Stimulated activated effector memory CD8-positive, alpha-beta T cell treated with anti-CD3 and anti-CD28 coated beads, Interleukin-12 subunit alpha, Interleukin-12 subunit beta, amount 100 ng/mL, for 72 hours (primary cell): Measurements from ENCODE around the gene SIGLEC5.
"Not testable (repeated sequence)": the region's sequence is repeated elsewhere in the genome, so short reads cannot be mapped to it uniquely, and the experiment has no call there.

ENCODE experiments used
- ATAC-seq: fragments of 150-1000 bp; cut with Tn5 transposase; 2 replicates; pipeline ENCODE4 v1.10.0; 2021
- DNase-seq, 2 donors: peaks; one replicate each; pipeline ENCODE4 v3.0.0; 2021 to 2022; ENCODE audit warnings: low spot score in 2 of 2
- H3K27ac Mint-ChIP-seq: one replicate; pipeline ENCODE4 v1.8.0; 2022; ENCODE audit warnings: mild to moderate bottlenecking, mixed read lengths
- H3K36me3 Mint-ChIP-seq: one replicate; pipeline ENCODE4 v1.8.0; 2022; ENCODE audit warnings: mild to moderate bottlenecking, mixed read lengths
- H3K4me1 Mint-ChIP-seq: one replicate; pipeline ENCODE4 v1.8.0; 2022; ENCODE audit warnings: mixed read lengths
- H3K4me3 Mint-ChIP-seq: one replicate; pipeline ENCODE4 v1.8.0; 2022; ENCODE audit warnings: mild to moderate bottlenecking, mixed read lengths
- H3K9me3 Mint-ChIP-seq: one replicate; pipeline ENCODE4 v1.8.0; 2022; ENCODE audit warnings: mixed read lengths

The SIGLEC5 gene, protein sequence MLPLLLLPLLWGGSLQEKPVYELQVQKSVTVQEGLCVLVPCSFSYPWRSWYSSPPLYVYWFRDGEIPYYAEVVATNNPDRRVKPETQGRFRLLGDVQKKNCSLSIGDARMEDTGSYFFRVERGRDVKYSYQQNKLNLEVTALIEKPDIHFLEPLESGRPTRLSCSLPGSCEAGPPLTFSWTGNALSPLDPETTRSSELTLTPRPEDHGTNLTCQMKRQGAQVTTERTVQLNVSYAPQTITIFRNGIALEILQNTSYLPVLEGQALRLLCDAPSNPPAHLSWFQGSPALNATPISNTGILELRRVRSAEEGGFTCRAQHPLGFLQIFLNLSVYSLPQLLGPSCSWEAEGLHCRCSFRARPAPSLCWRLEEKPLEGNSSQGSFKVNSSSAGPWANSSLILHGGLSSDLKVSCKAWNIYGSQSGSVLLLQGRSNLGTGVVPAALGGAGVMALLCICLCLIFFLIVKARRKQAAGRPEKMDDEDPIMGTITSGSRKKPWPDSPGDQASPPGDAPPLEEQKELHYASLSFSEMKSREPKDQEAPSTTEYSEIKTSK

DNA sequence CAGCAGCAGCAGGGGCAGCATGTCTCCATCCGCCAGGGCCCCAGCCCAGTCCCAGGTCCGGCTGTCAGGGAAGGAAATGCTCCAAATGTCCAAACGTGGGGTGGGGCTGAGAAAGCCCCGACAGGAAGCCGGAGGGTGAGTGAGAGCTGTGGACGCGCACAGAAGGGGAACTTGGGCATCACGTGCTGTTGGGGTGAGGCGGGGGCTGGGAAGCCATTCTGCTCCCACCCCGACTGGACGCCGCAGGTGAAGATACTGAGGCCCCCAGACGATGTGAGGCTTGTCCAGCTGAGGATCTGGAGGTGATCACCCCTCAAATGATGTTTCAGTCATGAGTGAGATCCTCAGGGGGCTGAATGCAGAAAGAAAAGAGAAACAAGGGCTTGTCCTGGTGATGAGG is at the start of gene SIGLEC5:
Gene SIGLEC5 (minus strand): TSS at position 87 of the 400 bp plus-strand sequence. CDS start 66 bp downstream, at position 21.
- not testable (repeated sequence) for DNase-seq

DNA sequence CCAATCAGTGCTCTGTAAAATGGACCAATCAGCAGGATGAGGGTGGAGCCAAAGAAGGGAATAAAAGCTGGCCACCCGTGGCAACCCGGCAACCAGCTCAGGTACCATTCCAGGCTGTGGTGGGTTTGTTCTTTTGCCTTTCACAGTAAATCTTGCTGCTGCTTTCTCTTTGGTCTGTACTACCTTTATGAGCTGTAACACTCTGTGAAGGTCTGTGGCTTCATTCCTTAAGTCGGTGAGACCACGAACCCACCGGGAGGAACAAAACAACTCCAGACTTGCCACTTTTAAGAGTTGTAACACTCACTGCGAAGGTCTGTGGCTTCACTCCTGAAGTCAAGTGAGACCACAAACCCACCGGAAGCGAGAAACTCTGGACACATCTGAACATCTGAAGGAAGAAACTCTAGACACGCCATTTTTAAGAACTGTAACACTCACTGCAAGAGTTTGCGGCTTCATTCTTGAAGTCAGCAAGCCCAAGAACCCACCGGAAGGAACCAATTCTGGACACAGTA is 46.4 kb upstream of the SIGLEC5 start:
- Mint-ChIP-seq H3K9me3 (no peaks in the 10 kb centered on the region), H3K27ac (no peak overlapping the region), H3K4me3 (no peak overlapping the region), H3K36me3 (no peaks in the 10 kb centered on the region), H3K4me1 (peaks cover 5% of the 10 kb centered on the region)
- ATAC-seq, result peak; percentile 32
- no peak for DNase-seq

More for the DNA sequence above, at the start of gene SIGLEC5:
- ATAC-seq, H3K9me3 Mint-ChIP-seq, H3K36me3 Mint-ChIP-seq, H3K4me3 Mint-ChIP-seq, H3K4me1 Mint-ChIP-seq, H3K27ac Mint-ChIP-seq: not testable (repeated sequence)

DNA sequence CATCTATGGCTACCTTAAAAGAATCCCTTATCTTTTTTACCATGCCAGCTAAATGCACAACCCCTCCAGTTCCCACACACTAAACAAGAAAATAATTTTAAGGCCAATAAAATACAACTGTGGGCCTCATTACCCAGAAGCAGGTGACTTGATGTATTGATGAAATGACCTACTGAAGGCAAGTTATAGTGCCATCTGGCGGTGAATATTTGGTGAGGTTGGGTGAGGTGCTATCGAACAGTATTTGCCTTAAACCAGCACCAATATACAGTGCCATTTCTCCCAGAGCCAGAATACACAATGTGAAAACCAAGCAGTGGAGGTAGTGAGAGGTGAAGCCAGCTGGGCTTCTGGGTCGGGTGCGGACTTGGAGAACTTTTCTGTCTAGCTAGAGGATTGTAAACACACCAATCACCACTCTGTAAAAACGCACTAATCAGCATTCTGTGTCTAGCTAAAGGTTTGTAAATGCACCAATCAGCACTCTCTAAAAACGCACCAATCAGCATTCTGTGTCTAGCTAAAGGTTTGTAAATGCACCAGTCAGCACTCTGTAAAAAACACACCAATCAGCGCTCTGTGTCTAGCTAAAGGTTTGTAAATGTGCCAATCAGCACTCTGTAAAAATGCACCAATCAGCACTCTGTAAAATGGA is 45.8 kb upstream of the SIGLEC5 start:
- H3K4me1 Mint-ChIP-seq, H3K9me3 Mint-ChIP-seq, H3K4me3 Mint-ChIP-seq, H3K27ac Mint-ChIP-seq, H3K36me3 Mint-ChIP-seq, DNase-seq, ATAC-seq: not testable (repeated sequence)

DNA sequence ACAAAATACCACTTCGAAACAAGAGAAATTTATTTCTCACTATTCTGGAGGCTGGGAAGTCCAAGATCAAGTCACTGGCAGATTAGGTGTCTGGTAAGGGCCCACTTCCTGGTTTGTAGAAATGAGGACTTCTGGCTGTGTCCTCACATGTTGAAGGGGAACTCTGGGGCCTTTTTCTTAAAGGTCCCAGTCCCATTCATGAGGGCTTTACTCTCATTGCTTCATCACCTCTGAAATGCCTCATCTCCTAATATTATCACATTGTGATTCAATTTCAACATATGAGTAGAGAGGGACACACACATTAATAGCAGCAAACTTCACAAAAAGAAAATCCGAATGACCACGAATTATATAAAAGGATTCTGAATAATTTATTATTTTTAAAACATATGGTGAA is 38.0 kb upstream of the SIGLEC5 start:
- ATAC-seq (no peak), DNase-seq (no peak)
- H3K27ac Mint-ChIP-seq, result no peak overlapping the region
- no peaks in the 10 kb centered on the region for H3K36me3 Mint-ChIP-seq
- no peak overlapping the region for H3K4me3 Mint-ChIP-seq
- H3K4me1 Mint-ChIP-seq, result no peaks in the 10 kb centered on the region
- no peaks in the 10 kb centered on the region for H3K9me3 Mint-ChIP-seq

DNA sequence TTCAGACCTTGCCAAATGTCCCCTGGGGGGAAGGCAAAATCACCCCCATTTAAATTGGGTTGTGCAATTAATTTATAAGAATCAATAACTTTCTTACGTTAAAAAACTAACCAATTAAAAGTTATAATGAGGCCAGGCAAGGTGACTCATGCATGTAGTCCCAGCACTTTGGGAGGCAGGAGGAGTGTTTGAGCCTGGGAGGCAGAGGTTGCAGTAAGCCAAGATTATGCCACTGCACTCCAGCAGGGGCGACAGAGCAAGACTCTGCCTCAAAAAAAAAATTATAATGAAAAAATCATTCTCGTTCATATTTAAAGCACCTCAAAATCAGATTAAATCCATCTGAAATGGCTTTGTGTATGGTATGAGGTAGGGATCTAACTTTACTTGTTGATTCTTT is 34.8 kb upstream of the SIGLEC5 start:
- no peaks in the 10 kb centered on the region for H3K9me3 Mint-ChIP-seq
- DNase-seq, result no peak
- no peaks in the 10 kb centered on the region for H3K4me1 Mint-ChIP-seq
- no peak overlapping the region for H3K4me3 Mint-ChIP-seq
- no peak overlapping the region for H3K27ac Mint-ChIP-seq
- no peak for ATAC-seq
- no peaks in the 10 kb centered on the region for H3K36me3 Mint-ChIP-seq

DNA sequence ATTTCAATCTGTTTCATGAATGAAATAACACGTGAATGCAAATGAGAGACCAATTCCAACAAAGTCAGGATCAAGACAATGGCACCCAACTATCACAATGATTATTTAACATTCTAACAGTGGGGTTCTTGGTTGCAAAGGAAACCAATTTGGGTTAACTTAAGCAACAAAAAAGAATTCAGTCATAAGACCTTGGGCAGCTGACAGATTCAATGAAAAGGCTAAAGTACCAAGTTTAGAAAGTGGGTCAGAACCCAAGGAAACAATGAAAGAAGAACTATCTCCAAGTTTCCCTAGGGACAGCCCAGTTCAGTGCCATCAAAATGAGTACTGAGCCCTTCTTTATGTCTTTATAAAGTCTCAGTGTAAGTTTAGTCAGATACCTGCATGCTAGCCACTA is 33.9 kb upstream of the SIGLEC5 start:
- Mint-ChIP-seq H3K36me3 (no peaks in the 10 kb centered on the region), H3K27ac (no peak overlapping the region), H3K9me3 (no peaks in the 10 kb centered on the region), H3K4me3 (no peak overlapping the region), H3K4me1 (no peaks in the 10 kb centered on the region)
- ATAC-seq (no peak), DNase-seq (no peak)

DNA sequence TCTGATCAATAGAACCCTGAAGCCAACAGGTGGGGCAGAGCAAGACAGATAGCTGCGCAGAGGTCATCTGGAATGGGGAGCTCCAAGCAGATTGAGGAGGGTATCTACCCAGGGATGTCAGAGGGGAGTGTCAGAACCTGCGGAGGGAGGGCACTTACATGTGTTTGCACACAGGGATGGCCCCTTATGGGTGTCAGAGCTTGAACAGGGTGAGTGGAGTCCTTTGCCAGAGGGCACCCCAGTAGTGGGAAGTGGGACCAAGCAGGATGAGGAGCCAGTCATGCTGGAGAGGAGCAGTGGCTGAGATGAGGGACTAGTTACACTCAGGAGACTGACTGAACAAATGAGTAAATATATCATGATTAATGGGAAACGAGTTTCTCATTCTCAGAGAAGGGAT is 33.4 kb upstream of the SIGLEC5 start:
- H3K9me3 Mint-ChIP-seq, result no peaks in the 10 kb centered on the region
- H3K27ac Mint-ChIP-seq, result no peak overlapping the region
- H3K36me3 Mint-ChIP-seq, result no peaks in the 10 kb centered on the region
- DNase-seq (no peak), ATAC-seq (no peak)
- H3K4me3 Mint-ChIP-seq, result no peak overlapping the region
- no peaks in the 10 kb centered on the region for H3K4me1 Mint-ChIP-seq

DNA sequence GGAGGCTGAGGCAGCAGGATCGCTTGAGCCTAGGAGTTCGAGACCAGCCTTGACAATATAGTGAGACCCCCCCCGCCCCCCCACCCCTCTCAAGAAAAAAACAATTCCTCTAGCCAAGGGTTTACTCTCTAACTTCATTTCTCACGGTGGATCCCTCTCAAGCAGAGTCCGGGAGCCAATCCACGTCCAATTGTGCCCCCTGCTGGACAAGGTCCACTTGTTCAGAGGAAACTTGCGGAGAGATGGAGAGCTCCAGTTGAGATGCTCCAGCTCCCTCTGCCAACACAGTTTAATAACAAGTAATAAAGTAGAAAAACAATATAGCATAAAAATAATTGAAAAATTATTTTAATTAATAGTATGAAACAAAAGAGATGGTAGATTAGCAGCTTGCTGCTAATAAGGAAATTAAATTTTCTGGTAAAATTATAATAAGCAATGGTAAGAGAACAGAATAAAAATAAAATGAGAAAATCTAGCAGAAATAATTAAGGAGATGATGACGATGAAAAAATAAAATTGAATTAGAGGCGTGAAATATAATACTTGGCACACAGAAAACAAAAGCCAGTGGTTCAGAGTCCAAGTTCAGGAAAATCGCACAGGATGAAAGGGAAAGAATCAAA is 30.9 kb upstream of the SIGLEC5 start:
- Mint-ChIP-seq H3K9me3 (no peaks in the 10 kb centered on the region), H3K36me3 (no peaks in the 10 kb centered on the region), H3K4me1 (peaks cover 8% of the 10 kb centered on the region), H3K4me3 (no peak overlapping the region), H3K27ac (no peak overlapping the region)
- DNase-seq (peak; percentile 55 to 76), ATAC-seq (peak; percentile 49)

DNA sequence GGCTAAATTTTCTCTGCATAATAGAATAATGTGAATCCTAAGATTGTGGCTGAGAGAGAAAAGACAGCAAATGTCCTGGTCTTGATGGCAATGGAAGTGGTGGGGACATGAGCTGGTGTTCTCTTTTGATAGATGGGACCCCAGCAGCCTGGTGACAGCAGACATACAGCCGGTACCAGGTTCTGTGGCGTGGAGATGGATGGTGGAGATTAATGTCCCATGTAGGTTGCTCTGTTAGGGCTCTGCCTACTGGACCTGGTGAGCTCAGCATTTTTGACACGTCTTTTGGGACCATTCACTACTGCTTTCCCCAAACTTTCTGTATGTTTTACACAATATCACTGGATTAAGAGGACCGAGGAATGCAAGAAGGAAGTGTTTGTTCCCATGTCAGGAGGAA is 24.6 kb upstream of the SIGLEC5 start:
- Mint-ChIP-seq H3K9me3 (no peaks in the 10 kb centered on the region), H3K4me1 (peaks cover 8% of the 10 kb centered on the region), H3K36me3 (no peaks in the 10 kb centered on the region), H3K27ac (no peak overlapping the region), H3K4me3 (no peak overlapping the region)
- DNase-seq (no peak), ATAC-seq (no peak)

DNA sequence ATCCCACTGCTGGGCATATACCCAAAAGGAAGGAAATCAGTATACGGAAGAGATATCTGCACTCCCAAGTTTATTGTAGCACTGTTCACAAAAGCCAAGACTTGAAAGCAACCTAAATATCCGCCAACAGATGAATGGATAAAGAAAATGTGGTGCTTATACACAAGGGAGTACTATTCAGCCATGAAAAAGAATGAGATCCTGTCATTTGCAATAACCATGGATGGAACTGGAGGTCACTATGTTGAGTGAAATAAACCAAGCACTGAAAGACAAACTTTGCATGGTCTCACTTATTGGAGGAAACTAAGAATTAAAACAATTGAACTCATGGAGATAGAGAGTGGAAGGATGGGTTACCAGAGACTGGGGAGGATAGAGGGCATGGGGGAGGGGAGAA is 23.0 kb upstream of the SIGLEC5 start:
- DNase-seq, result no peak
- Mint-ChIP-seq H3K9me3 (no peaks in the 10 kb centered on the region), H3K27ac (no peak overlapping the region), H3K4me3 (no peak overlapping the region), H3K4me1 (peaks cover 8% of the 10 kb centered on the region), H3K36me3 (no peaks in the 10 kb centered on the region)
- ATAC-seq, result no peak

DNA sequence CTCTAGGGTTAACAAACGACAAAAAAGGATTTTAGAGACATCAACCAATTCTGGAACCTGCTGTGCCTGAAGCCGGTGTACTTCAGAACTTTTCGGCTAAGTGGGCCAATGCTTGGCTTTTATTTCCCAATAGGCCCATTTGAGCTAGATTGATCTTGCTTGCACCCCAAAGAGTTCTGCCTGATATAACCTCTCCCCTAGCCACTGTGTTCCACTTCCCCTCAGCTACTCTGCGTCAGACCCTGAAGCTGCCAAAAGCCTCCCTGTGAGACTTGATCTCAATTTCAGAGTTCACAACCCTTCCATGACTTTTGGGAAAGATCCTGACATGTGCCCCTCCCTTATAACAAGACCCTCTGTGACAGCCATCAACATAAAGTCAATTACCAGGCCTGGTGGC is 22.1 kb upstream of the SIGLEC5 start:
- DNase-seq (no peak), ATAC-seq (no peak)
- Mint-ChIP-seq H3K4me3 (no peak overlapping the region), H3K9me3 (no peaks in the 10 kb centered on the region), H3K4me1 (peaks cover 8% of the 10 kb centered on the region), H3K27ac (no peak overlapping the region), H3K36me3 (no peaks in the 10 kb centered on the region)

DNA sequence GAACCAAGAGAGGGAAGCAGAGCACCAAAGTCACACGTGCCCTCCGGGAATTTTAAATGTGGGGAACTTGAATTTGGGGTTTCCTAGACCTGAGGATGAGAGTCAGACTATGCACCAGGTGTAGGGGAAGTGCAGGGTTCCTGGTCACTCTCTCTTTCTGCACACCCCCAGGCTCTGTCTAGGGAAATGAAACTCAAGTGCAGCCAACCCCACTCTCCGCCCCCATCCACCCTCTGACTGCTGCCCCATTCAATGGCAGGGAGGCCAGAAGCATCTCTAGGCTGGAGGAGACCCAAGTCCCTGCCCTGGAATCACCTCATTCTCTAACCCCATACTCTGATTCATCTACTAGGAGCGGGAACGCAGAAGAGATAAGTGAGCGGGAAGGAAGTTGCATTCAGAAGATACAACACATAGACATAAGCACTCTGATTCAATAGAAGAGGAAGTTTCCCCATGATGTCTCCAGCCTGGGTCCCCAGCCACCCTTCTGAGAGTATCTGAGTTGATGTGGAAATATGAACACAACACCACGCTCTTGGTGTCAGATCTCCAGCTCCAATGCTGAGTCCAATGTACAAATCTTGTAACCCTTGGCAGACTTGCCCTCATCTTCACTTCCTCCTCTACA is 21.1 kb upstream of the SIGLEC5 start:
- ATAC-seq, result no peak
- no peaks in the 10 kb centered on the region for H3K4me1 Mint-ChIP-seq
- no peak overlapping the region for H3K4me3 Mint-ChIP-seq

DNA sequence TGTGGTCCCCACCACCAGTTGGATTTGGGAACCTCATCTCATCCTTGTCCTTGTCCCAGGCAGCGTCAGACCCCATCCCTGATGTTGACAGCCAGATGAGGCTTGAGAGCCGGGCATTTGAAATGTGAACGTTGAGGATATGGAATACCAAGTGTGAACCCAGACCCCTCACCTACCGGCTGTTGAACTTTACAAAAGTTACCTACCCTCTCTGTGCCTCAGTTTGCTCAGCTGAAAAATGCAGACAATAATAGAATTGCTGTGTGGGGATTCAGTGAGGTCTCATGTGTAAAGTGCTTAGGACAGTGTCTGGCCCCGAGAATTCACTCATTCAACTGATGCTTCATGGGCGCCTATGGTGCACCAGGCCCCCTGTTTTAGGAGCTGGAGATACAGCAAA is 17.1 kb upstream of the SIGLEC5 start:
- Mint-ChIP-seq H3K36me3 (no peaks in the 10 kb centered on the region), H3K4me1 (no peaks in the 10 kb centered on the region), H3K4me3 (no peak overlapping the region), H3K27ac (no peak overlapping the region), H3K9me3 (no peaks in the 10 kb centered on the region)
- ATAC-seq, result no peak
- no peak for DNase-seq

More for the DNA sequence above, 21.1 kb upstream of the SIGLEC5 start:
- DNase-seq, result no peak
- Mint-ChIP-seq H3K27ac (no peak overlapping the region), H3K36me3 (no peaks in the 10 kb centered on the region), H3K9me3 (no peaks in the 10 kb centered on the region)

DNA sequence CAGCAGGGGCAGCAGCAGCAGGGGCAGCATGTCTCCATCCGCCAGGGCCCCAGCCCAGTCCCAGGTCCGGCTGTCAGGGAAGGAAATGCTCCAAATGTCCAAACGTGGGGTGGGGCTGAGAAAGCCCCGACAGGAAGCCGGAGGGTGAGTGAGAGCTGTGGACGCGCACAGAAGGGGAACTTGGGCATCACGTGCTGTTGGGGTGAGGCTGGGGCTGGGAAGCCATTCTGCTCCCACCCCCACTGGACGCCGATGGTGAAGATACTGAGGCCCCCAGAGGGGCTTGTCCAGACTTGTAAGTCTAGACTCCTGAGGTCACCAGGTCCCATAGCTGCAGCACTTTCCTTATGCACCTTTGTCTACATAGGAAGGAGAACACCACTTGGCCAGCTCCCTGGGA is 16.5 kb upstream of the SIGLEC5 start, which contains the start of gene SIGLEC14:
Gene SIGLEC14 (minus strand): TSS at position 96 of the 400 bp plus-strand sequence. CDS start 66 bp downstream, at position 30.
- H3K27ac Mint-ChIP-seq, H3K4me1 Mint-ChIP-seq, DNase-seq, H3K36me3 Mint-ChIP-seq, H3K4me3 Mint-ChIP-seq, ATAC-seq, H3K9me3 Mint-ChIP-seq: not testable (repeated sequence)
